IPS-NIHi7 (cell line): Measurements from ENCODE around the gene CEP97.
A peak's percentile ranks its signal among the peaks of the same experiment; 100 is the strongest.
"Not testable (repeated sequence)": the region's sequence is repeated elsewhere in the genome, so short reads cannot be mapped to it uniquely, and the experiment has no call there.

Source experiments
- DNase-seq: peaks from one replicate; pipeline ENCODE4 v3.0.0; 2012; ENCODE audit warnings: mixed read lengths; ENCODE audit errors: extremely low spot score

Gene CEP97

GRCh38 chr3:101703169-101703568 is 21.2 kb upstream of the CEP97 start:
- DNase-seq, result no peak

GRCh38 chr3:101704639-101705038 is 19.8 kb upstream of the CEP97 start:
- DNase-seq, result not testable (repeated sequence)

GRCh38 chr3:101709126-101709525 is 15.3 kb upstream of the CEP97 start:
- DNase-seq, result no peak

DNA sequence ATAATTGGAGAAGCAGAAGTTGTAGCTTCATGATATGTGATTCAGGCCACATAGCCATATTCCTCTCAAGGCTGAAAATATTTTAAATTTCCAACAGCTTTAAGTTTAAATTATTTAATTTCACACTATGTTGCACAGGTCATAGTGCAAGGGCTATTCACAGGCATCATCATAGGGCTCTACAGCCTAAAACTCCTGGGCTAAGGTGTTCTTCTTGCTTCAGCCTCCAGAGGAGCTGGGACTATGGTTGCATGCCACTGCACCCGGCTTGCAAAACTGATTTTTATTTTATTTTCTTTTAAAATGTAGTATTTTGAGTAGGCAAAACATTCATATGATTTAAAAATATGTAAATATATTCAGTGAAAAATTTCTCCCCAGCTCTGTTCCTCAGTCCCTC is 6.0 kb upstream of the CEP97 start:
- no peak for DNase-seq

DNA sequence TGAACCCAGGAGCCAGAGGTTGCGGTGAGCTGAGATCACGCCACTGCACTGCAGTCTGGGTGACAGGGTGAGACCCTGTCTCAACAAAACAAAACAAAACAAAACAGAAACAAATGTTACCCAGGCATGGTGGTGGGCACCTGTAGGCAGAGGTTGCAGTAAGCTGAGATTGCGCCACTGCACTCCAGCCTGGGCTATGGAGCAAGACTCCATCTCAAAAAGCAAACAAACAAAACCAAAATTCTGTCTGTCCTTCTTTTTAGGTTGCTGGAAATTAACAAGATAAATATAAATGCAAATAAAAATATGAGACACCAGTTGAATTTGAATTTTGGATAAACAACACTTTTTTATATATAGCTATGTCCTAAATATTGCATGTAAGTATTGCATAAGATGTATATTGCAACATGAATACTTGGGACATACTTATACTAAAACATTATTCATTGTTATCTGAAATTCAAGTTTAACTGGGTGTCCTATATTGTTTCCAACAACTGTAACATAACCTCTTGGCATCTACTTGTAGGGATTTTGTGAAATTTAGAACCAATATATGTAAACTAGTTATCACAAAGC is 4.7 kb upstream of the CEP97 start:
- DNase-seq, result no peak

GRCh38 chr3:101720851-101721840 is 3.3 kb upstream of the CEP97 start:
- no peak for DNase-seq

DNA sequence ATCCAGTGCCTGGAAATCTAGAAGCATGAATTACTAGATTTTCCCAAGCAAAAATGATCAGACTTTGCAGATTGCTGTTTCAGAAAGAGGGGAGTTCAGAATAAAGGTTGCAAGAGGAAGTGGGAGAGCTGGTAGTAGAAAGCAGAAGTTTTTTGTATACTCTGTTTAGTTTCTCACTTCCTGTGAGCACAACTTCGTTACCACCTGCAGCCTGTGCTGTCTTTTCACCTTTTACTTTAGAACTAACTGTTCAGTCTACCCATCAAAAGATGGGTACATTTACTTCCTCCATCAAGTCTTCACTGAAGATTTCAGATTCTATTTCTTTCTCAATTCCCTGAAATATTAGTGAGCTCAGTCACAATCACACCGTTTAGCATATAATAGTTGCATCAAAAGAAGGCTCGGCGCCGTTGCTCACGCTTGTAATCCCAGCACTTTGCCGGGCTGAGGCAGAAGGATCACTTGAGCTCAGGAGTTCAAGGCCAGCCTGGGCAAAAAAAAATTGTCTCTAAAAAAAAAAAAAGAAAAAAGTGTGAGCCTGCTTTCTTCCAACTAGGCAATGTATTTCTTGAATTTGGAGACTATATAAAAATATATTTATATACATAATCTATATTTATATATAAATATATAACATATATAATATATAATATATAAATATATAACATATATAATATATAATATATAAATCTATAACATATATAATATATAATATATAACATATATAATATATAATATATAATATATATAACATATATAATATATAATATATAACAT is 1.8 kb upstream of the CEP97 start:
- DNase-seq, result no peak

DNA sequence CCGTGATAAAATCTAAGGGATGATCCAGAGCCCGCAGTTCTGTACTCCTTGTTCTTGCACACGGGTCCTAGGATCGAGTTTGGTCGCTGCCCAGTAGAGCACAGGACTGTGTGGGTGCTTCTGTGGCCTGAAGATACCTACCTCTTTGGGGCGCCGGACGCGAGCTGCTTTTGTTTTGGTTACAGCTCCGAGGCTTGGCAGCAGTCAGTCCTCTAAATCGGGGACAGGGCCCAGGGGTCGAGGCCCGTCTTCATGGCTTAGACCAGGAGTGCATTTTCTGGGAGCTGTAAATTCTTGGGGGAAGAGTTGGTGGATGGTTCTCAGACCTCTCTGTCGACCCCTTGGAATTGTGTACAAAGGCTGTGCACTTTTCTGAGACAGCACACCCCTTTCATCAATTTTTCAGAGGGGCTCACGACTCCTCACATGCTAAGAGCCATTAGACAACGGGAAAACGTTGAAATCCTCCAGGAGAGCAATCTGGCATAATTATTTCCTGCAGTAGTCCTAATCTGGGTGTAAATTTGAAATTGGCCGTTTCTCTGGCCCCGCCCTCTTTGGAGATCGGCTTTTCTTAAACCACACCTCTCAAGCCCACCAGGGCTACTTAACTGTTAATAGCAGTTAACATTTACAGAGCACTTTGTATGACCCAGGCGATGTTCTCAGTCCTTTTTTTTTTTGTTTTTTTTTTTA is 928 bp downstream of the CEP97 start:
- DNase-seq, result peak; percentile 31

GRCh38 chr3:101725890-101726275 is 1.5 kb downstream of the CEP97 start:
- no peak for DNase-seq

DNA sequence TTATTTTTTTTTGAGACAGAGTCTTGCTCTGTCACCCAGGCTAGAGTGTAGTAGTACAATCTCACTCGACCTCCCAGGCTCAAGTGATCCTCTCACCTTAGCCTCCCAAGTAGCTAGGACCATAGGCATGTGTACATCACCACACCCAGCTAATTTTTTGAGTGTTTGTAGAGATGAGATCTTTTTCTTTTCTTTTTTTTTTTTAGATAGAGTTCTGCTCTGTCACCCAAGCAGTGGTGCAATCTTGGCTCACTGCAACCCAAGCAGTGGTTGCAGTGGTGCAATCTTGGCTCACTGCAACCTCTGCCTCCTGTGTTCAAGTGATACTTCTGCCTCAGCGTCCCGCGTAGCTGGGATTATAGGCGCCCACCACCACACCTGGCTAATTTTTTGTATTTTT is 5.2 kb downstream of the CEP97 start:
- no peak for DNase-seq

- no peak for DNase-seq
These were observed 6.4 kb downstream of the CEP97 start for GRCh38 chr3:101730839-101731238.

DNA sequence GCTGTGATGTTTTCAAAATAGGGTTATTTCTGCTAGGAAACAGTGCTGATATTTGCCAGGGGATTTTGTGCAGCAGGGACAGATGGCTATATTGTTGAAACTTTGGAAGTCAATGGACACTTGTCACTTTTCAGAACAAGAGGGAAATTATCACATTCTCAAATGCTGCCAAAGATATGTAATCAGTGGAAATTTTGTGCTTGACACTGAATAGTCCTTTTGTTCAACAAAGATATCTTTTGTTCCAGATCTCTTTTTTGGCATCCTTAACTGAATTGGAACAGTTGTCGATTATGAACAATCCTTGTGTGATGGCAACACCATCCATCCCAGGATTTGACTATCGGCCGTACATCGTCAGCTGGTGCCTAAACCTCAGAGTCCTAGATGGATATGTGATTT is 7.8 kb downstream of the CEP97 start:
- no peak for DNase-seq

GRCh38 chr3:101735833-101736232 is 11.4 kb downstream of the CEP97 start:
- DNase-seq, result no peak

- not testable (repeated sequence) for DNase-seq
These were observed 17.5 kb downstream of the CEP97 start for GRCh38 chr3:101741914-101742313.

GRCh38 chr3:101744811-101745210 is 20.4 kb downstream of the CEP97 start:
- DNase-seq, result no peak

DNA sequence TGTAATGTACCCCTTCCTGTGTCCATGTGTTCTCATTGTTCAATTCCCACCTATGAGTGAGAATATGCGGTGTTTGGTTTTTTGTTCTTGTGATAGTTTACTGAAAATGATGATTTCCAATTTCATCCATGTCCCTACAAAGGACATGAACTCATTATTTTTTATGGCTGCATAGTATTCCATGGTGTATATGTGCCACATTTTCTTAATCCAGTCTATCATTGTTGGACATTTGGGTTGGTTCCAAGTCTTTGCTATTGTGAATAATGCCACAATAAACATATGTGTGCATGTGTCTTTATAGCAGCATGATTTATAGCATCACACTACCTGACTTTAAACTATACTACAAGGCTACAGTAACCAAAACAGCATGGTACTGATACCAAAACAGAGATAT is 21.5 kb downstream of the CEP97 start:
- not testable (repeated sequence) for DNase-seq

- not testable (repeated sequence) for DNase-seq
These were observed 29.1 kb downstream of the CEP97 start for GRCh38 chr3:101753386-101754113.

GRCh38 chr3:101758224-101758623 is 33.8 kb downstream of the CEP97 start:
- no peak for DNase-seq

DNA sequence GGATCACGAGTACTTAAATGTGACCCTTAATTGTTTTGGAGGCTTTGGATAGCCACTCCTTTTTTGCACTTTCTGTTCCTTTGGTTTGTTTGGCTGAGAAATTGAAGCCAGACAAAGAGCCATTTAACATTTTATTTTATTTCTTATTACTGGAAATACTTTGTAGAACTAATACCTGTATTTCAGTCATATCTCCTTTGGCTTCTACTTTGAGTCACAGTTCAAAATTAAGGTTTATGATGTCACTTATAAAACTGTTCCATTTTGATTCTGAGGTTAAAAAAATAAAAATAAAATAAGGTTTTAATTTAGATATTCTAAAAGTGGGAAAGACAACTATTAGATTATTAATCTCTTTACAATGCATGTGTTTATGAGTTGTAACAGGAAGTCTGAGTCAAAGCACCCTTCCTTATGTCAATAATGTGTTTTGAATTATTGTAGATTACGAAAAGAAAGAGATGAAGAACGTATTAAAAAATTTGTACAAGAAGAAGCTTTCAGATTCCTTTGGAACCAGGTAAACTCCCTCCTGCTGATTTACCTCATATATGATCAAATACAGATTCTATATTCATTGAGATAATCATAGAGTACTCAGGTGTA is 37.7 kb downstream of the CEP97 start:
- no peak for DNase-seq

DNA sequence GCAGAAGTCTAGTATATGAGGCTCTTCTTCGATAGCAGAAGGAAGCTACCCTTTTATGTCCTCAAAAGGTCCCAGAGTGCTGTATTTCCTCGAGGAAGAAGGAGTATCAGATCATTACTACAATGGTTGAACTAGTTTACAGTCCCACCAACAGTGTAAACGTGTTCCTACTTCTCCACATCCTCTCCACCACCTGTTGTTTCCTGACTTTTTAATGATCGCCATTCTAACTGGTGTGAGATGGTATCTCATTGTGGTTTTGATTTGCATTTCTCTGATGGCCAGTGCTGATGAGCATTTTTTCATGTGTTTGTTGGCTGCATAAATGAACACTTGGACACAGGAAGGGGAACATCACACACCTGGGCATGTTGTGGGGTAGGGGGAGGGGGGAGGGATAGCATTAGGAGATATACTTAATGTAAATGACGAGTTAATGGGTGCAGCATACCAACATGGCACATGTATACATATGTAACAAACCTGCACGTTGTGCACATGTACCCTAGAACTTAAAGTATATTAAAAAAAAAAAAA is 53.4 kb downstream of the CEP97 start:
- DNase-seq, result not testable (repeated sequence)
